ENCODE results near the gene ATP10A. TPM values are rescaled to one million over a fixed set of nuclear protein-coding genes. Genes with fewer than 3 reads are reported as not detected.

The ATP10A gene
- total and polyA plus RNA-seq, 2 donors from 2014 or later = 4.0 to 6.8 TPM

GRCh38 chr15:25663515-25663914 is 199.6 kb downstream of the ATP10A start:
- TF ChIP-seq CTCF (IDR thresholded peaks at IDR 0.05; ENCODE audit: borderline replicate concordance, extremely low read depth, insufficient read depth) = no peak
- H3K36me3 ChIP-seq (ENCODE audit: control insufficient read depth in 2 of 3, insufficient read depth in 3 of 3, low read length in 3 of 3) = no peaks in the 10 kb centered on the region
- no peaks in the 10 kb centered on the region for H3K4me1 ChIP-seq (ENCODE audit: control insufficient read depth in 2 of 3, insufficient read depth in 2 of 3, low read depth in 1 of 3, low read length in 3 of 3)
- no peaks in the 10 kb centered on the region for H3K27me3 ChIP-seq (ENCODE audit: control insufficient read depth, insufficient read depth, low read length)
- FAIRE-seq (no peak), DNase-seq (no peak)
- H3K4me3 ChIP-seq (ENCODE audit: low read length in 3 of 3) = no peak overlapping the region
- intact Hi-C loops (cut with DNase I) = no loop called here
- no peaks in the 10 kb centered on the region for H3K9me3 ChIP-seq (ENCODE audit: control insufficient read depth in 2 of 3, insufficient read depth in 1 of 3, low read length in 3 of 3)
- H3K27ac ChIP-seq (ENCODE audit: low read depth in 2 of 2, low read length in 2 of 2) = no peak overlapping the region
- H3K9ac ChIP-seq (ENCODE audit: low read length in 3 of 3) = no peak overlapping the region

GRCh38 chr15:25661898-25662297 is 201.2 kb downstream of the ATP10A start:
- no peak overlapping the region for H3K4me3 ChIP-seq (ENCODE audit: low read length in 3 of 3)
- no peaks in the 10 kb centered on the region for H3K4me1 ChIP-seq (ENCODE audit: control insufficient read depth in 2 of 3, insufficient read depth in 2 of 3, low read depth in 1 of 3, low read length in 3 of 3)
- DNase-seq = no peak
- no peak for FAIRE-seq
- TF ChIP-seq CTCF (IDR thresholded peaks at IDR 0.05; ENCODE audit: borderline replicate concordance, extremely low read depth, insufficient read depth) = no peak
- no peak overlapping the region for H3K9ac ChIP-seq (ENCODE audit: low read length in 3 of 3)
- no peaks in the 10 kb centered on the region for H3K36me3 ChIP-seq (ENCODE audit: control insufficient read depth in 2 of 3, insufficient read depth in 3 of 3, low read length in 3 of 3)
- intact Hi-C loops (cut with DNase I) = no loop called here
- no peaks in the 10 kb centered on the region for H3K27me3 ChIP-seq (ENCODE audit: control insufficient read depth, insufficient read depth, low read length)
- no peaks in the 10 kb centered on the region for H3K9me3 ChIP-seq (ENCODE audit: control insufficient read depth in 2 of 3, insufficient read depth in 1 of 3, low read length in 3 of 3)
- no peak overlapping the region for H3K27ac ChIP-seq (ENCODE audit: low read depth in 2 of 2, low read length in 2 of 2)

- Histone ChIP-seq H3K4me1 (ENCODE audit: control insufficient read depth in 2 of 3, insufficient read depth in 2 of 3, low read depth in 1 of 3, low read length in 3 of 3) (no peaks in the 10 kb centered on the region), H3K4me3 (ENCODE audit: low read length in 3 of 3) (no peak overlapping the region), H3K36me3 (ENCODE audit: control insufficient read depth in 2 of 3, insufficient read depth in 3 of 3, low read length in 3 of 3) (no peaks in the 10 kb centered on the region), H3K9ac (ENCODE audit: low read length in 3 of 3) (no peak overlapping the region), H3K27me3 (ENCODE audit: control insufficient read depth, insufficient read depth, low read length) (no peaks in the 10 kb centered on the region), H3K9me3 (ENCODE audit: control insufficient read depth in 2 of 3, insufficient read depth in 1 of 3, low read length in 3 of 3) (no peaks in the 10 kb centered on the region), H3K27ac (ENCODE audit: low read depth in 2 of 2, low read length in 2 of 2) (no peak overlapping the region)
- no peak for FAIRE-seq
- intact Hi-C loops (cut with DNase I) = no loop called here
- TF ChIP-seq CTCF (IDR thresholded peaks at IDR 0.05; ENCODE audit: borderline replicate concordance, extremely low read depth, insufficient read depth) = no peak
- DNase-seq = no peak
Observed at GRCh38 chr15:25659251-25659650, 203.9 kb downstream of the ATP10A start.

- FAIRE-seq = no peak
- H3K27me3 ChIP-seq (ENCODE audit: control insufficient read depth, insufficient read depth, low read length) = no peaks in the 10 kb centered on the region
- TF ChIP-seq CTCF (IDR thresholded peaks at IDR 0.05; ENCODE audit: borderline replicate concordance, extremely low read depth, insufficient read depth) = no peak
Observed at GRCh38 chr15:25658560-25658959, 204.6 kb downstream of the ATP10A start.

More at GRCh38 chr15:25658560-25658959, 204.6 kb downstream of the ATP10A start:
- Histone ChIP-seq H3K4me1 (ENCODE audit: control insufficient read depth in 2 of 3, insufficient read depth in 2 of 3, low read depth in 1 of 3, low read length in 3 of 3) (no peaks in the 10 kb centered on the region), H3K36me3 (ENCODE audit: control insufficient read depth in 2 of 3, insufficient read depth in 3 of 3, low read length in 3 of 3) (no peaks in the 10 kb centered on the region), H3K27ac (ENCODE audit: low read depth in 2 of 2, low read length in 2 of 2) (no peak overlapping the region), H3K9me3 (ENCODE audit: control insufficient read depth in 2 of 3, insufficient read depth in 1 of 3, low read length in 3 of 3) (no peaks in the 10 kb centered on the region), H3K9ac (ENCODE audit: low read length in 3 of 3) (no peak overlapping the region), H3K4me3 (ENCODE audit: low read length in 3 of 3) (no peak overlapping the region)
- no peak for DNase-seq
- intact Hi-C loops (cut with DNase I) = no loop called here
